Measurements from ENCODE around the gene OR9I1. TPM values are rescaled to one million over a fixed set of nuclear protein-coding genes. Genes with fewer than 3 reads are reported as not detected.

OR9I1 gene
- total and polyA plus RNA-seq, 4 donors: not detected

GRCh38 chr11:58127350-58127749, 2.0 kb upstream of the OR9I1 start:
- no peaks in the 10 kb centered on the region for H3K36me3 ChIP-seq (ENCODE audit: control insufficient read depth in 4 of 4, insufficient read depth in 3 of 4, low read depth in 1 of 4, low read length in 3 of 4)
- no peak for DNase-seq (ENCODE audit: low spot score)
- H3K4me3 ChIP-seq (ENCODE audit: low read depth in 1 of 3, low read length in 3 of 3): no peak overlapping the region
- no peak overlapping the region for H3K27ac ChIP-seq (ENCODE audit: low read depth in 1 of 2, low read length in 2 of 2)
- peaks cover 0 to 2% (median 0%) of the 10 kb centered on the region in 4 donors for H3K27me3 ChIP-seq (ENCODE audit: control insufficient read depth in 4 of 4, insufficient read depth in 4 of 4, low read length in 3 of 4)
- H3K4me1 ChIP-seq (ENCODE audit: control insufficient read depth in 4 of 4, insufficient read depth in 4 of 4, low read length in 3 of 4): no peaks in the 10 kb centered on the region
- peaks cover 0 to 3% (median 0%) of the 10 kb centered on the region in 4 donors for H3K9me3 ChIP-seq (ENCODE audit: control insufficient read depth in 4 of 4, low read length in 3 of 4)
- TF ChIP-seq HNF4G (IDR thresholded peaks at IDR 0.05) (no peak), SP1 (IDR thresholded peaks at IDR 0.05) (no peak), FOXA2 (IDR thresholded peaks at IDR 0.05) (no peak), REST (IDR thresholded peaks at IDR 0.05) (no peak), HNF4A (conservative IDR thresholded peaks at IDR 0.05) (no peak), GABPA (IDR thresholded peaks at IDR 0.05 in 1 of 2, conservative IDR thresholded peaks at IDR 0.05 in 1 of 2) (no peak), EGR1 (IDR thresholded peaks at IDR 0.05; ENCODE audit: low read depth in 2 of 2) (no peak), NR2F2 (IDR thresholded peaks at IDR 0.05) (no peak), JUND (IDR thresholded peaks at IDR 0.05) (no peak), RXRA (IDR thresholded peaks at IDR 0.05) (no peak), ATF3 (IDR thresholded peaks at IDR 0.05) (no peak)
- no peak overlapping the region for H3K9ac ChIP-seq (ENCODE audit: low read depth in 1 of 2, low read length in 2 of 2)

GRCh38 chr11:58121096-58121495, 4.2 kb downstream of the OR9I1 start:
- peaks cover 0 to 2% (median under 1%) of the 10 kb centered on the region in 4 donors for H3K27me3 ChIP-seq (ENCODE audit: control insufficient read depth in 4 of 4, insufficient read depth in 4 of 4, low read length in 3 of 4)
- TF ChIP-seq HNF4G (IDR thresholded peaks at IDR 0.05) (no peak), SP1 (IDR thresholded peaks at IDR 0.05) (no peak), HNF4A (conservative IDR thresholded peaks at IDR 0.05) (no peak), GABPA (IDR thresholded peaks at IDR 0.05 in 1 of 2, conservative IDR thresholded peaks at IDR 0.05 in 1 of 2) (no peak), REST (IDR thresholded peaks at IDR 0.05) (no peak), TAF1 (conservative IDR thresholded peaks at IDR 0.05) (no peak), NR2F2 (IDR thresholded peaks at IDR 0.05) (no peak), ZBTB33 (IDR thresholded peaks at IDR 0.05) (no peak), RAD21 (IDR thresholded peaks at IDR 0.05) (no peak), FOXA1 (IDR thresholded peaks at IDR 0.05) (no peak), EGR1 (IDR thresholded peaks at IDR 0.05; ENCODE audit: low read depth in 2 of 2) (no peak), FOXA2 (IDR thresholded peaks at IDR 0.05) (no peak), CTCF (IDR thresholded peaks at IDR 0.05; ENCODE audit: low read depth, low read length, missing input control) (no peak)
- H3K4me3 ChIP-seq (ENCODE audit: low read depth in 1 of 3, low read length in 3 of 3): no peak overlapping the region
- WGBS: 52% methylated on average over 1 of the region's 1 CpG
- H3K9ac ChIP-seq (ENCODE audit: low read depth in 1 of 2, low read length in 2 of 2): no peak overlapping the region
- no peaks in the 10 kb centered on the region for H3K4me1 ChIP-seq (ENCODE audit: control insufficient read depth in 4 of 4, insufficient read depth in 4 of 4, low read length in 3 of 4)
- DNase-seq (ENCODE audit: low spot score): no peak
- H3K27ac ChIP-seq (ENCODE audit: low read depth in 1 of 2, low read length in 2 of 2): no peak overlapping the region
- H3K9me3 ChIP-seq (ENCODE audit: control insufficient read depth in 4 of 4, low read length in 3 of 4): no peaks in the 10 kb centered on the region
- H3K36me3 ChIP-seq (ENCODE audit: control insufficient read depth in 4 of 4, insufficient read depth in 3 of 4, low read depth in 1 of 4, low read length in 3 of 4): no peaks in the 10 kb centered on the region

Data from liver (tissue), 9 donors.